ENCODE measurements around the gene ACVR1B. TPM values are rescaled to one million over a fixed set of nuclear protein-coding genes. Genes with fewer than 3 reads are reported as not detected.
A peak's percentile ranks its signal among the peaks of the same experiment; 100 is the strongest.

ACVR1B gene
- total and polyA plus RNA-seq, 10 donors: 2.8 to 27.6 (median 18.6) TPM

DNA sequence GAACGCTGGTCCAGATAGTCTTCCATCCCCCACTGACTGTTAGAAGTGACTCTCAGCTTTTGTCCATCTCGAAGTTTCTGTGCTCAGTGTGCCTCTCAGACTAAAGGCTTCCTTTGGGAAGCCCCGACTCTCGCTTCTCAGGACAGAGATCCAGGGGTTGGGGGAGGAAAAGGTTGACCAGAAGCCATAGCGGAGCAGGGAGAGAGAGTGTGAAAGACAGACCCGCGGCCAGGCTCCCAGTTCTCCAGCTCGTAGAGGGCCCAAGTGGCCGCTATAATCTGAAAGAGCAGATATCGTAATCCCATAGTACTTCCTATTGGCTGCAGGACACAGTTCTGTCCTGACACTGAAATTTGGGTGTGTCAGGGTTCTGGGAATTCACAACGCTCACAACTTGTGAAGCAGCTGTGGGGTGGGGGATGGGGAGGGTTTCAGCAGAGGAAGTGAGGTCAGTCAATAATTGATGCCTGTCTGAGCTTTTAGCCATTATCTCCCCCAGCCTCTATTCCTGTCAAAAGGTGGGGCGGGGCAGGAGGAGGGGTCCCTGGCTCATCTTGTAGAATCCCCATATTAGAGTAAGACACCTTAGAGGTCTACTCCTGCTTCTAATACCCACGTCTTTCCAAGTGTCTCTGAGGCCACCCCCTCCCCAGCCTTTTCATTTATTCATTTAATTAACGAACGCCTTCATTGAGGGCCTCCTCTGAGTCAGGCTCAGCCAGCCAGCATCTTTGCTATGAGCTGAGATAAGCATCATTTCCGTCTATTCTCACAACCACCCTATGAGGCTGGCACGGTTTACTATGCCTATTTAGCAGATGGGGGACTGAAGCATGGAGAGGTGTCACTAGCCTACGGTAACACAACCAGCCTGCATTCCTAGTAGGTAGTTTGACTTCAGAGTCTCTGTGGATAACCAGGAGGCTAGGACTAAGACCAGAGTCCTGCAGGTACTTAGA lies 45.7 kb upstream of the ACVR1B start:
- TF ChIP-seq, protein P1, sequence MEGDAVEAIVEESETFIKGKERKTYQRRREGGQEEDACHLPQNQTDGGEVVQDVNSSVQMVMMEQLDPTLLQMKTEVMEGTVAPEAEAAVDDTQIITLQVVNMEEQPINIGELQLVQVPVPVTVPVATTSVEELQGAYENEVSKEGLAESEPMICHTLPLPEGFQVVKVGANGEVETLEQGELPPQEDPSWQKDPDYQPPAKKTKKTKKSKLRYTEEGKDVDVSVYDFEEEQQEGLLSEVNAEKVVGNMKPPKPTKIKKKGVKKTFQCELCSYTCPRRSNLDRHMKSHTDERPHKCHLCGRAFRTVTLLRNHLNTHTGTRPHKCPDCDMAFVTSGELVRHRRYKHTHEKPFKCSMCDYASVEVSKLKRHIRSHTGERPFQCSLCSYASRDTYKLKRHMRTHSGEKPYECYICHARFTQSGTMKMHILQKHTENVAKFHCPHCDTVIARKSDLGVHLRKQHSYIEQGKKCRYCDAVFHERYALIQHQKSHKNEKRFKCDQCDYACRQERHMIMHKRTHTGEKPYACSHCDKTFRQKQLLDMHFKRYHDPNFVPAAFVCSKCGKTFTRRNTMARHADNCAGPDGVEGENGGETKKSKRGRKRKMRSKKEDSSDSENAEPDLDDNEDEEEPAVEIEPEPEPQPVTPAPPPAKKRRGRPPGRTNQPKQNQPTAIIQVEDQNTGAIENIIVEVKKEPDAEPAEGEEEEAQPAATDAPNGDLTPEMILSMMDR (IDR thresholded peaks at IDR 0.05 in 8 of 11, conservative IDR thresholded peaks at IDR 0.05 in 3 of 11): no peak
- TF ChIP-seq POLR2A (IDR thresholded peaks at IDR 0.05): no peak
- peak in 1 of 3 donors; percentile 26 for TF ChIP-seq POLR2AphosphoS5 (IDR thresholded peaks at IDR 0.05)
- intact Hi-C loops (cut with DNase I; ENCODE audit: low total_unique reads): no loop called here
- peaks cover 0 to 33% (median 9%) of the 10 kb centered on the region in 7 donors for H3K27me3 ChIP-seq (replicated peaks in 1 of 7)
- peak overlapping the region; percentile 66 to 93 (median 88) for H3K27ac ChIP-seq
- H3K4me3 ChIP-seq: peak overlapping the region in 2 of 8 donors; percentile 58 to 70
- no peak for DNase-seq
- WGBS, 5 donors: 42 to 66% (median 53%) methylated on average over 17 to 18 of the region's 18 CpGs
- no peaks in the 10 kb centered on the region for H3K9me3 ChIP-seq
- peaks cover 17 to 67% (median 41%) of the 10 kb centered on the region in 6 donors for H3K4me1 ChIP-seq
- no peaks in the 10 kb centered on the region for H3K36me3 ChIP-seq

DNA sequence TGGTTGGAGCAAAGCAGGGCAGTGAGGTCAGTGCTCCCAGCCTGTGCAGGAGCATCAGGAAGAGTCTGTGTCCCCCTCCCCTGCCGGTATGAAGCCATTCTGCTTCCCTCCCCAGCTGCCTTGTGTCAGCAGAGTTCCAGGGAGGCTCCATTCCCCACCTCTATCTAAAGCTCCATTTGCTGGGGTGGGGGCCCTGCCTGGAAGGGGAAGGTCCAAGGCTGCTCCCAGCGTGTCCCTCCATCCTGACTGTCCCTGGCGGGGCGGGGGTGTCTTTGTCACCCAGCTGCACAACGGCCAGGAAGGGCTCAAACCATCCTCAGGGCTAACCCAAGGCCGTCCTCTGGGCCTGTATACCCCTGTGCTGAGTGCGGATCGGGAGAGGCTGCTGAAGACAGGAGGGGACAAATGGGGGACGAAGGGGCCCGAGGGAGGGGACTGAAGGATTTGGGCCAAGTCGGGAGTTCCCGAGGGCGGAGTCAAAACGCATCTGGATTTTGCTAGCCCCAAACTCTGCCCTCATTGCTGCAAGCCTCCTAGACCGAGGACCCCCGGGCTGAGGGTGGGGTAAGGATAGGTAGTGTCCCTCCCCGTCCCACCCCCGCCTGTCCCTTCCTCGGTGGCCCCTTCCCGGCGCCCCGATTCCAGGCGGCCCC lies 44.9 kb upstream of the ACVR1B start:
- intact Hi-C loops (cut with DNase I; ENCODE audit: low total_unique reads): no loop called here
- no peaks in the 10 kb centered on the region for H3K36me3 ChIP-seq
- H3K4me3 ChIP-seq: peak overlapping the region; percentile 14 to 70 (median 38)
- no peaks in the 10 kb centered on the region for H3K9me3 ChIP-seq
- no peak for DNase-seq
- whole genome bisulfite sequencing, 5 donors: 27 to 58% (median 35%) methylated on average over 13 to 23 of the region's 23 CpGs
- peaks cover 0 to 33% (median 9%) of the 10 kb centered on the region in 7 donors for H3K27me3 ChIP-seq (replicated peaks in 1 of 7)
- peak in 1 of 3 donors; percentile 36 for TF ChIP-seq POLR2AphosphoS5 (IDR thresholded peaks at IDR 0.05)
- TF ChIP-seq, protein P1 (IDR thresholded peaks at IDR 0.05 in 8 of 11, conservative IDR thresholded peaks at IDR 0.05 in 3 of 11): no peak
- H3K4me1 ChIP-seq: peaks cover 25 to 75% (median 49%) of the 10 kb centered on the region in 6 donors
- H3K27ac ChIP-seq: peak overlapping the region; percentile 66 to 93 (median 88)

GRCh38 chr12:51907083-51907855 lies 44.2 kb upstream of the ACVR1B start, which contains the start of gene ACVRL1:
TSS of gene ACVRL1 (plus strand) at chr12:51907504. CDS start at chr12:51912475, 4,971 bp downstream.
- no peaks in the 10 kb centered on the region for H3K36me3 ChIP-seq
- H3K27ac ChIP-seq: peak within 1 kb of the TSS; percentile 66 to 93 (median 88)
- DNase-seq: peak; percentile 73
- intact Hi-C loops (cut with DNase I; ENCODE audit: low total_unique reads): no loop called here
- TF ChIP-seq POLR2A (IDR thresholded peaks at IDR 0.05) (no peak), POLR2AphosphoS5 (IDR thresholded peaks at IDR 0.05) (peak in 2 of 3 donors; percentile 18 to 51)
- TF ChIP-seq, protein P1 (IDR thresholded peaks at IDR 0.05 in 8 of 11, conservative IDR thresholded peaks at IDR 0.05 in 3 of 11): no peak
- WGBS, 5 donors: 7 to 44% (median 12%) methylated on average over 10 to 74 of the region's 74 CpGs
- H3K27me3 ChIP-seq (replicated peaks in 1 of 7): peaks cover 0 to 33% (median 9%) of the 10 kb centered on the region in 7 donors
- H3K4me3 ChIP-seq: peak within 1 kb of the TSS; percentile 31 to 70 (median 38)
- H3K4me1 ChIP-seq: peaks cover 31 to 83% (median 56%) of the 10 kb centered on the region in 6 donors
- no peaks in the 10 kb centered on the region for H3K9me3 ChIP-seq

Measured in spleen (tissue), 11 donors.